ENCODE measurements around the gene DTWD2. TPM values are rescaled to one million over a fixed set of nuclear protein-coding genes. Genes with fewer than 3 reads are reported as not detected.

The DTWD2 gene
- total RNA-seq, 4 donors from 2014 or later = 6.2 to 14.2 (median 10.9) TPM

GRCh38 chr5:118923295-118924005 is 64.9 kb downstream of the DTWD2 start:
- TF ChIP-seq, protein P1, sequence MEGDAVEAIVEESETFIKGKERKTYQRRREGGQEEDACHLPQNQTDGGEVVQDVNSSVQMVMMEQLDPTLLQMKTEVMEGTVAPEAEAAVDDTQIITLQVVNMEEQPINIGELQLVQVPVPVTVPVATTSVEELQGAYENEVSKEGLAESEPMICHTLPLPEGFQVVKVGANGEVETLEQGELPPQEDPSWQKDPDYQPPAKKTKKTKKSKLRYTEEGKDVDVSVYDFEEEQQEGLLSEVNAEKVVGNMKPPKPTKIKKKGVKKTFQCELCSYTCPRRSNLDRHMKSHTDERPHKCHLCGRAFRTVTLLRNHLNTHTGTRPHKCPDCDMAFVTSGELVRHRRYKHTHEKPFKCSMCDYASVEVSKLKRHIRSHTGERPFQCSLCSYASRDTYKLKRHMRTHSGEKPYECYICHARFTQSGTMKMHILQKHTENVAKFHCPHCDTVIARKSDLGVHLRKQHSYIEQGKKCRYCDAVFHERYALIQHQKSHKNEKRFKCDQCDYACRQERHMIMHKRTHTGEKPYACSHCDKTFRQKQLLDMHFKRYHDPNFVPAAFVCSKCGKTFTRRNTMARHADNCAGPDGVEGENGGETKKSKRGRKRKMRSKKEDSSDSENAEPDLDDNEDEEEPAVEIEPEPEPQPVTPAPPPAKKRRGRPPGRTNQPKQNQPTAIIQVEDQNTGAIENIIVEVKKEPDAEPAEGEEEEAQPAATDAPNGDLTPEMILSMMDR (IDR thresholded peaks at IDR 0.05; ENCODE audit: low read depth) = no peak

GRCh38 chr5:118921866-118922265 is 66.5 kb downstream of the DTWD2 start:
- TF ChIP-seq, protein P1 (IDR thresholded peaks at IDR 0.05; ENCODE audit: low read depth) = no peak

DNA sequence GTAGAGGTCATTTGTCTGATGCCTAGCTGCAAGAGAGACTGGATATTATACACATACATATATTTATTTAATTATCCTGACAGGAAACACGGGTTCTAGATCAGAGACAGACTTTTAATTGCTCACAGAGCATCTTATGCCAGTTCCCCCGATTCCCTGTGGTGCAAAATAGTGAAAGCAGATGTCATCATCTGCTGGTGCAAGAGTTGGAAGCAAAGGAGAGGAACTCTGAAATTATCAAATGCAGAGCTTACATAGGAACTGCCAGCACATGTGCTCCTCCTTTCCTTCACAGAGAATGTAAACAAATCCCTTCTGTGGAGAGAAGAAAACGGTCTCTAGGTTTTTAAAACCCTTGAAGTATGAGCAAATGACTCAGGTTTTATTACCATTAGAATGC is 69.3 kb downstream of the DTWD2 start:
- TF ChIP-seq, protein P1 (IDR thresholded peaks at IDR 0.05; ENCODE audit: low read depth) = no peak

DNA sequence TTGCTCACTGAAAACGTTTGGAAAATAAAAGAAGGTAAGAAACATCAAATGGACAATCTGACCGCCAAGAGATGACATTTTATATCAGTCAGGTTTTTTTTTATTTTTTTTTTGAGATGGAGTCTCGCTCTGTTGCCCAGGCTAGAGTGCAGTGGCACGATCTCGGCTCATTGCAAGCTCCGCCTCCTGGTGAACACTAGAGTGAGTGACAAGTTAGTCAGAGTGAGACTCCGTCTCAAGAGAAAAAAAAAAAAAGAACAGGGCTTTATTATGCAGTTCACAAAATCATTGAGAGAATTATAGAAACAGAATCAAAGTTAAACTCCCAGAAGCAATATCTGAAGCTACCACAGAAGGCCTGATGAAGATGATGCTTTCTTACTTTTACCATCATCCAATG is 70.1 kb downstream of the DTWD2 start:
- TF ChIP-seq, protein P1 (IDR thresholded peaks at IDR 0.05; ENCODE audit: low read depth) = no peak

- TF ChIP-seq, protein P1 (IDR thresholded peaks at IDR 0.05; ENCODE audit: low read depth) = no peak
Observed at GRCh38 chr5:118906947-118907346, 81.4 kb downstream of the DTWD2 start.

- TF ChIP-seq, protein P1 (IDR thresholded peaks at IDR 0.05; ENCODE audit: low read depth) = no peak
Observed at GRCh38 chr5:118905196-118905595, 83.2 kb downstream of the DTWD2 start.

DNA sequence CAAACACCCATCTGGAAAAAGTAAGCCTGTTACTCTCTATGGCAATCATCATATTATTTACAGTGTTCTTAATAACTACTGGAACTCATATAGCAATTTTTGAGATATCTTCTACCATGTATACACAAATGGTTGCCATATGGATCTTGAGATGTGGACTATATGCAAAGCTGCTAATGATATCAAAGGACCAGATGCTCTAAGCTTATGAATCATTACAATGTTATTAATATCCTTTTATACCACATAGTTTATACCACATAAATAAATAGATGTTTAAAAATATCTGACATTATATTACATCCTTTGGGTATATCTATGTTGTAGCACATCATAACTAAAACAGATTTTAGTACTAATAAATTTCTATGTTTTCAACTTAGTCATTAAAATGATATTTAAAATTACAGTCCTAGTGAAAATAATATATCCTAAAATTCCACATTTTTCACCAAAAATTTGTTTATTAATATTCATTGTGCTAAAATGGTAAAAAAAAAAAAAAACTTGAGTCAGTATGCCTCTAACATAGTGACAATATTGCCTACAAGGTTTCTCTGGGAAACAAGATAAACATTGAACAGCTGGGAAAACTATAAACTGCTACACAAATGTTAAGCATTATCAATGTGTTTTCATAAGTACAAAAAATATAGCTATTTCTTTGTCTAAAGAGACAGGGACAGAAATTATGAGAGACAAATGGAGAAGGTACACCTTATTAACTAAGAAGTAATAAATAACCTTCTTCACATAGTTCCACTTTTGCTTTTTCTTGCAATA is 85.5 kb downstream of the DTWD2 start:
- TF ChIP-seq, protein P1 (IDR thresholded peaks at IDR 0.05; ENCODE audit: low read depth) = no peak
